ENCODE measurements around the gene PRM2. TPM values are rescaled to one million over a fixed set of nuclear protein-coding genes. Genes with fewer than 3 reads are reported as not detected.

PRM2 gene
- total RNA-seq, 1 experiment from 2014 or later, result not detected

DNA sequence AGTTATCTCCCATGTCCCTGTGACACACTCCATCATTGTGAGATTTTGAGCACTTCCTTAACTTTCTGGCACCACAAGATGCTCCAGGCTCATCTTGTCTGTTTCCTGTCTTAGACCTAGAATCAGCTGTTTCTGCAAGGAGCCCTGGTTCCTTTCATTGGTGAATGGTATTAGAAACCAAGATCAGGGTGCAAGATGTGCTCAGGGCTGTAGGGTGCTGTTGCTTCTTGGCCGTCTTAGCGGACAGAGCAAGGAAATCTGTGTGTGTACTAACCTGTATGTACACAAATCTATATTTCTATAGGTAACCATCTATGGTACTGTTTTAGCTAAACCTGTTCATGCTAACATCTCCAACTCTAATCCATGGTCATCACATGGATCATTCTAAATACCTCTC is 12.9 kb upstream of the PRM2 start:
- Histone ChIP-seq H3K79me1 (ENCODE audit: insufficient read depth, low read depth, low read length, poor library complexity, severe bottlenecking) (no peaks in the 10 kb centered on the region), H3K4ac (ENCODE audit: low read depth, low read length) (no peak overlapping the region), H2BK15ac (ENCODE audit: low read depth, low read length) (no peak overlapping the region), H3K18ac (ENCODE audit: insufficient read length, low read depth, low read length) (no peak overlapping the region), H3K14ac (ENCODE audit: insufficient read depth, low read length) (no peak overlapping the region), H2BK12ac (ENCODE audit: insufficient read length, low read depth, low read length) (no peak overlapping the region), H4K20me1 (ENCODE audit: control insufficient read depth, insufficient read depth, insufficient read length) (no peaks in the 10 kb centered on the region), H3K27me3 (ENCODE audit: insufficient read depth, low read length) (no peaks in the 10 kb centered on the region), H3K9me3 (ENCODE audit: control insufficient read depth, low read depth, low read length) (no peaks in the 10 kb centered on the region), H3K4me1 (ENCODE audit: insufficient read depth, low read length) (peaks cover 2% of the 10 kb centered on the region; the same call in 1 of the 2 replicates), H2AFZ (ENCODE audit: low read length) (no peak overlapping the region), H2BK5ac (ENCODE audit: insufficient read length, low read length) (no peak overlapping the region), H4K5ac (ENCODE audit: insufficient read length, low read depth, low read length) (no peak overlapping the region), H3K4me2 (ENCODE audit: insufficient read depth, insufficient read length, low read length) (no peak overlapping the region), H2AK5ac (ENCODE audit: insufficient read length, low read length) (no peak overlapping the region), H3K23ac (ENCODE audit: insufficient read length, low read depth, low read length) (no peak overlapping the region), H3K56ac (ENCODE audit: insufficient read length, low read depth, low read length) (no peak overlapping the region), H3K9ac (ENCODE audit: extremely low read depth, insufficient read length, low read length) (no peak overlapping the region), H3K79me2 (ENCODE audit: insufficient read depth, low read length) (no peaks in the 10 kb centered on the region), H3K23me2 (ENCODE audit: insufficient read length, low read depth, low read length, poor library complexity, severe bottlenecking) (no peaks in the 10 kb centered on the region), H4K8ac (replicated peaks; ENCODE audit: insufficient read length, low read depth, low read length) (no peak overlapping the region), H2BK20ac (ENCODE audit: low read depth, low read length, poor library complexity, severe bottlenecking) (no peak overlapping the region), H2BK120ac (ENCODE audit: low read depth, low read length, poor library complexity, severe bottlenecking) (no peak overlapping the region), H3T11ph (ENCODE audit: low read length) (no peak overlapping the region), H3K27ac (ENCODE audit: insufficient read length, low read depth, low read length) (no peak overlapping the region), H4K91ac (ENCODE audit: insufficient read length, low read depth, low read length) (no peak overlapping the region)
- no peaks in the 10 kb centered on the region; the same call in none of the 2 replicates for H3K27me3 Mint-ChIP-seq (ENCODE audit: low read depth)
- TF ChIP-seq CTCF (conservative IDR thresholded peaks at IDR 0.05), result no peak
- no peak overlapping the region for H3K27ac Mint-ChIP-seq
- WGBS (ENCODE audit: extremely low coverage, insufficient read length, low lambda C conversion rate), result no CpG with 5 or more reads among the region's 2 CpGs
- no peak overlapping the region for H3K4me3 Mint-ChIP-seq
- H3K4me1 Mint-ChIP-seq, result peaks cover 16 to 25% of the 10 kb centered on the region in 2 experiments
- H3K36me3 Mint-ChIP-seq (ENCODE audit: insufficient read depth in 1 of 3, low read depth in 3 of 3), result no peaks in the 10 kb centered on the region; a peak in 1 of 7 replicates
- DNase-seq, result no peak
- H3K9me3 Mint-ChIP-seq, result no peaks in the 10 kb centered on the region

Measured in H9 (cell line).